NCI-H1092 treated with DMSO at 0.1 percent for 48 hours (cell line): ENCODE measurements around the gene CLEC20A.

Experiments
- DNase-seq: peaks from one replicate; lab custom pipeline; 2025; lab: John Stamatoyannopoulos, UW

Gene CLEC20A

DNA sequence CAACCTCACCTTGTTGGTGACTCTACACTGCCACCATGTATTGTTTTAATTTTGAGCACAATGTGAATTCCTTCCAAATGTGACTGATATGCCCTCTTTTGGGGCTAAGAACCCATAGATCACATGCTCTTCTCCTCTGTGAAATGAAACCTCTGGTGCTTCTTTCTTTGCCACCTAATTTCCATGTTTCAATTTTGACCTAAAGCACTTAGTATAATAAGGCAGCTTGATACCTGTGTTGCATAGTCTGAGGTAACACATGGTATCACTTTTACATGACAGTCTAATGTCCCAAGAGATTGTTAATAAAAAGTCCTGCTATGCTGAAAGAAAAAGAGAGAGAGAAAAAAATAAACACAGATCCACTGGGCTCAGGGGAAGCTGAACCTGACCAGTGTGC lies 24.2 kb downstream of the CLEC20A start:
- no peak for DNase-seq

GRCh38 chr1:178470411-178470960 lies 26.3 kb downstream of the CLEC20A start:
- no peak for DNase-seq

GRCh38 chr1:178467837-178468236 lies 28.9 kb downstream of the CLEC20A start:
- no peak for DNase-seq

- no peak for DNase-seq
Measured at GRCh38 chr1:178465011-178465410, 31.8 kb downstream of the CLEC20A start.

- no peak for DNase-seq
Measured at GRCh38 chr1:178464566-178464965, 32.2 kb downstream of the CLEC20A start.

DNA sequence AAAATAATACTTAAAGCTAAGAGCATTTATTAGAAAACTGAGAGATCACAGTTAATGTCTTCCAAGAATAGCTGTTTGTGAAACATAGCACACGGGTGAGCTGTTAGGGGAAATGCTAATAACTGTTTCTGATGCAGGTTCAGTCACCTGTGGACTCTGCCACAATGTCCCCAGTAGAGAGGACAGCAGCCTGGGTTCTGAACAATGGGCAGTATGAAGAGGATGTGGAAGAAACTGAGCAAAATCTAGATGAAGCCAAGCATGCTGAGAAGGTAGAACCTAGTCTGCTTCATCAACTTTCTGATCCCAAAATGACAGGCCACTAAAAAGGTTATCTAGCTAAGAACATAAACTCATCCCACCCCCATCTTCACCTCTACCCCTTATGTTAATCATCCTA lies 32.6 kb downstream of the CLEC20A start:
- no peak for DNase-seq

DNA sequence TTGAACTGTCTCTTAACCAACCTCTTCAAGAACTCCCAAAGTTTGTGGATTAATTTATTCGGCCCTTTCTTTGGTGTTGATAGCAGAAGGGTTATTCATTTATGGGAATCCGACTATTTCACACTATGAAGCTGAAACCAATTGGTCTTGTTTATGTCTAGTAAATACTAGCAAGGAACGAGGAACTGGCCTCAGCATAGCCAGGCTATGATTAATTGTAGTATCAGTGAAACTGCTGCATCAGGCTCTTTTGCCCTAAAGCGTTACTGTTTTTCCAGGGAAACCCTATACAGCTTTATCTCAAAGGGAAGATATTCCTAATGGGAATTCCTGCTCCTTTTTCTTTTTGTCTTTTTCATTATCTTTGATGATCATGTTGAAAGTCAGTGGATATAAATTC lies 35.1 kb downstream of the CLEC20A start:
- DNase-seq, result no peak

GRCh38 chr1:178461104-178461503 lies 35.7 kb downstream of the CLEC20A start:
- no peak for DNase-seq

DNA sequence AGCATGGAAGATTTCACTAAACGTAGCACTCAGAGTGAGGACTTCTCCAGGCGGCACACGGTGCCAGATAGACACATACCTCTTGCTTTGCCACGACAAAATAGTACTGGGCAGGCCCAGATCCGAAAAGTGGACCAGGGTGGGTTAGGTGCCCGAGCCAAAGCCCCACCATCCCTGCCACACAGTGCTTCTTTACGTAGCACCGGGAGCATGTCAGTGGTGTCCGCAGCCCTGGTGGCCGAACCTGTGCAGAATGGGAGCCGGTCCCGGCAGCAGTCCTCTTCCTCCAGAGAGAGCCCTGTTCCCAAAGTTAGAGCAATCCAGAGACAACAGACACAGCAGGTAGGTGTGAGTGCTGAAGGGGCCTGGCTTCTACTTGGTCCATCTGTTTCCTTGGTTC lies 38.6 kb downstream of the CLEC20A start:
- no peak for DNase-seq

- no peak for DNase-seq
Measured at GRCh38 chr1:178457651-178458050, 39.1 kb downstream of the CLEC20A start.

DNA sequence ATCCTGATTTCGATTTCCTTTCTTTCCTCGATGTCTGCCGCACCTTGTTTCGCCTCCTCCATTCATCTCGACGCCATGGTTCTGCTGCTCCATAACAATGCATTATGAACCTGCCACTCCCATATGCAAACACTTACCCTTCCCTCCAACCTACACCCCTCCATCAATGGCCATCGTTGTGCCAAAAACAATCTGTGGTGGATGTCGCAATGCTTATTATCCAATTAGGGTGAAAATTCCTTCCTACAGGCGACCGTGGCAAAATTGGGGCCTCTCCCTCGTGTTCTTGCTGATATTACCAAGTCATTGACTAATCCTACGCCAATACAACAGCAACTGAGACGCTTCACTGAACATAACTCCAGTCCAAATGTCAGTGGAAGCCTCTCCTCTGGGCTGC lies 40.3 kb downstream of the CLEC20A start:
- no peak for DNase-seq

- DNase-seq, result no peak
Measured at GRCh38 chr1:178452013-178452412, 44.8 kb downstream of the CLEC20A start.

GRCh38 chr1:178451529-178451928 lies 45.2 kb downstream of the CLEC20A start:
- no peak for DNase-seq

- DNase-seq, result no peak
Measured at GRCh38 chr1:178450871-178451270, 45.9 kb downstream of the CLEC20A start.

GRCh38 chr1:178442925-178443324 lies 53.8 kb downstream of the CLEC20A start:
- no peak for DNase-seq

- DNase-seq, result no peak
Measured at GRCh38 chr1:178438432-178438831, 58.3 kb downstream of the CLEC20A start.

- no peak for DNase-seq
Measured at GRCh38 chr1:178436899-178437298, 59.9 kb downstream of the CLEC20A start.

DNA sequence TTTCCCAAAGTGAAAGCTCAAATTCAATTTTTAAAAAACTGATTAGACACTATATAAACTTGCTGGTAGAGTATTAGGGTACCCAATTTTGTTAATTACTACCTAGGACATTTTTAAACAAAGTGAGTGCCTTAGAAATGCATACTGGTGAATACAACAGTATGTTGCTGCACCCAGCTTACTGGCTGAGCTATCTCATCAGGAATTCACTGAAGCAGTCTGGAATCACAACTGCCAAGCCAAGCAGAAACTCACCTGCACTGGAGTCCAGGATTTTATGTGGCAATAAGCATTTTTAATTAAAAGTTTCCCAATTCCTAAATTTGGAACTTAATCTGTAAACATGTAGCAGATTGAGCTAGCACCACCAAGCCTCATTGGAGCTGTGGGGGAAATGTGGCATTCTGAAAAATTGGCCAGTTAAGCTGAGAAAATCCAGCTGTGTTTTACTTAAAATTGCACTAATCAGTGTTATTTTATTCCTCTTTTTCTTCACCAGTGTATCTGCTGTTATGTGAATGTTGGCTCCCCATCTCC lies 61.8 kb downstream of the CLEC20A start:
- no peak for DNase-seq

DNA sequence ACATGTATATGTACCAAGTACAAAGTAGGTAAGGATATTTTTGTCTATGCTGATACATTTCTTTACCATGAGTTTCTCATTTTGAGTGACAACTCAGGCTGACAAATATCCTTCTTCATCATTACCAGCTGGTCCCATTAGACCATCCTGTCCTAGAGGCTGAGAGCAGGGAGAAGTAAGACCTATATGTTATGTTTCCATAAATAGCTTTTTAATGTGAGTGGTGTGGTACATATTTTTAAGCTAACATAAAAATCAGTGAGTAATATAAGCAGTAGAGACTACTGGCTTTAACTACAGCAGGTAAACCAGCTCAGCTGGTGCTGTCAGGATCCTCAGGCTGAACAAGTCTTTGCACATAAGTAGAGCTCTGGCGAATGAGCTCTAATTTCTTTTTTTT lies 62.4 kb downstream of the CLEC20A start:
- no peak for DNase-seq
